ENCODE data around the gene NEDD9. TPM values are rescaled to one million over a fixed set of nuclear protein-coding genes. Genes with fewer than 3 reads are reported as not detected.

NEDD9 gene
- total and polyA plus RNA-seq, 2 of the 13 experiments (the other 11 are each of a cell fraction or from before 2014, with no cell fraction given) = 27.1 to 389 TPM

- TF ChIP-seq GMEB2 (CRISPR knock-in tag; IDR thresholded peaks at IDR 0.05; ENCODE audit: low read depth) (no peak), EEA1 (CRISPR knock-in tag; IDR thresholded peaks at IDR 0.05; ENCODE audit: borderline replicate concordance) (no peak), ZBTB39 (CRISPR knock-in tag; IDR thresholded peaks at IDR 0.05) (0 out of 2 replicates have a peak, but pooled peaks have one; percentile 59), ZNF207 (IDR thresholded peaks at IDR 0.05; ENCODE audit: borderline replicate concordance) (no peak), SKIL (CRISPR knock-in tag; IDR thresholded peaks at IDR 0.05; ENCODE audit: borderline replicate concordance) (peak; percentile 87), PAF1 (CRISPR knock-in tag; IDR thresholded peaks at IDR 0.05) (peak; percentile 5; the same call in 1 of the 2 replicates), EHMT2 (IDR thresholded peaks at IDR 0.05; ENCODE audit: borderline replicate concordance, low read depth, low read length) (no peak), RBFOX2 (IDR thresholded peaks at IDR 0.05; ENCODE audit: low read depth, low read length) (peak; percentile 75), ZNF224 (CRISPR knock-in tag; IDR thresholded peaks at IDR 0.05) (no peak), ZFP91 (CRISPR knock-in tag; IDR thresholded peaks at IDR 0.05; ENCODE audit: borderline replicate concordance) (no peak; the same call in 1 of the 2 replicates), ZBTB4 (CRISPR knock-in tag; IDR thresholded peaks at IDR 0.05; ENCODE audit: borderline replicate concordance) (no peak), ZFP90 (CRISPR knock-in tag; IDR thresholded peaks at IDR 0.05; ENCODE audit: borderline replicate concordance) (0 out of 2 replicates have a peak, but pooled peaks have one; percentile 32), KDM1A (CRISPR knock-in tag; IDR thresholded peaks at IDR 0.05) (no peak; the same call in 1 of the 2 replicates), YEATS4 (CRISPR knock-in tag; IDR thresholded peaks at IDR 0.05; ENCODE audit: borderline replicate concordance) (peak; percentile 64), MAFF (IDR thresholded peaks at IDR 0.05; ENCODE audit: low read depth, low read length) (no peak), ZNF547 (CRISPR knock-in tag; IDR thresholded peaks at IDR 0.05) (no peak)
Measured at GRCh38 chr6:11218538-11219399, 13.7 kb downstream of the NEDD9 start (continued).

All from HepG2 (cell line).